HepG2 (cell line): Measurements from ENCODE around the gene PCYT2. TPM values are rescaled to one million over a fixed set of nuclear protein-coding genes. Genes with fewer than 3 reads are reported as not detected.
A peak's percentile ranks its signal among the peaks of the same experiment; 100 is the strongest.

ENCODE experiments used
- ARID2 ChIP-seq: sonication (generic); formaldehyde crosslinking; IDR thresholded peaks from 2 replicates; pipeline ENCODE4 v1.8.1; 2022; ENCODE audit warnings: mild to moderate bottlenecking, missing genetic modification reagents, borderline replicate concordance
- CERS6 ChIP-seq: sonication (generic); formaldehyde crosslinking; IDR thresholded peaks from 2 replicates; pipeline ENCODE4 v1.5.0; 2020; ENCODE audit warnings: missing genetic modification reagents
- EED ChIP-seq: sonication (generic); formaldehyde crosslinking; IDR thresholded peaks from 2 replicates; pipeline ENCODE4 v1.5.0; 2020; ENCODE audit warnings: mild to moderate bottlenecking, missing genetic modification reagents
- ELF4 ChIP-seq: sonication (generic); formaldehyde crosslinking; IDR thresholded peaks from 2 replicates; pipeline ENCODE4 v1.5.0; 2020; ENCODE audit warnings: missing genetic modification reagents, mild to moderate bottlenecking, moderate library complexity, borderline replicate concordance
- GATAD1 ChIP-seq: IDR thresholded peaks from 2 replicates; pipeline ENCODE4 v1.6.1; 2016; ENCODE audit warnings: missing genetic modification reagents, missing compliant biosample characterization
- HIVEP1 ChIP-seq: sonication (generic); formaldehyde crosslinking; IDR thresholded peaks from 2 replicates; pipeline ENCODE4 v1.4.0; 2020; ENCODE audit warnings: mild to moderate bottlenecking, missing genetic modification reagents
- JUNB ChIP-seq: sonication (generic); formaldehyde crosslinking; IDR thresholded peaks from 2 replicates; pipeline ENCODE4 v1.8.0; 2022; ENCODE audit warnings: missing genetic modification reagents, mild to moderate bottlenecking, borderline replicate concordance
- MYNN ChIP-seq: sonication (generic); formaldehyde crosslinking; IDR thresholded peaks from 2 replicates; pipeline ENCODE4 v1.4.0; 2020; ENCODE audit warnings: mild to moderate bottlenecking, low read depth, missing genetic modification reagents
- MZF1 ChIP-seq: sonication (generic); formaldehyde crosslinking; IDR thresholded peaks from 2 replicates; pipeline ENCODE4 v1.8.1; 2023; ENCODE audit warnings: mild to moderate bottlenecking, missing genetic modification reagents, borderline replicate concordance
- NCOA1 ChIP-seq: sonication (generic); formaldehyde crosslinking; IDR thresholded peaks from 2 replicates; pipeline ENCODE4 v1.9.0; 2021; ENCODE audit warnings: missing genetic modification reagents
- NFYB ChIP-seq: sonication (generic); formaldehyde crosslinking; IDR thresholded peaks from 2 replicates; pipeline ENCODE4 v1.4.0; 2020; ENCODE audit warnings: missing genetic modification reagents
- PRMT3 ChIP-seq: sonication (generic); formaldehyde crosslinking; IDR thresholded peaks from 2 replicates; pipeline ENCODE4 v1.8.1; 2022; ENCODE audit warnings: low read depth, mild to moderate bottlenecking, moderate library complexity, missing genetic modification reagents, borderline replicate concordance
- RAD21 ChIP-seq: fragments of 450-650 bp; formaldehyde crosslinking; IDR thresholded peaks from 2 replicates; pipeline ENCODE4 v1.5.0; 2020; ENCODE audit warnings: mild to moderate bottlenecking
- RXRA ChIP-seq: sonication (generic); formaldehyde crosslinking; IDR thresholded peaks from 2 replicates; pipeline ENCODE4 v1.5.1; 2020; ENCODE audit warnings: missing genetic modification reagents
- SOX6 ChIP-seq, 2 experiments: fragments of 450-650 bp in 1 of 2; sonication (generic) in 1 of 2; formaldehyde crosslinking in 1 of 2; IDR thresholded peaks; 2 replicates each; pipeline versions ENCODE4 v1.4.0 to v1.6.1; 2017 to 2020; ENCODE audit warnings: antibody characterized with exemption in 1 of 2, mild to moderate bottlenecking in 1 of 2, missing genetic modification reagents in 1 of 2
- TP53 ChIP-seq: sonication (generic); formaldehyde crosslinking; conservative IDR thresholded peaks from 2 replicates; pipeline ENCODE4 v1.4.0; 2020; ENCODE audit warnings: missing genetic modification reagents
- XBP1 ChIP-seq: sonication (generic); formaldehyde crosslinking; IDR thresholded peaks from 2 replicates; pipeline ENCODE4 v1.5.0; 2020; ENCODE audit warnings: missing genetic modification reagents
- ZEB1 ChIP-seq: IDR thresholded peaks from 2 replicates; pipeline ENCODE4 v1.6.1; 2012; ENCODE audit warnings: mild to moderate bottlenecking, low read depth, inconsistent platforms; ENCODE audit not compliant: insufficient replicate concordance
- ZNF180 ChIP-seq: sonication (generic); formaldehyde crosslinking; IDR thresholded peaks from 2 replicates; pipeline ENCODE4 v1.4.0; 2020; ENCODE audit warnings: low read depth, missing genetic modification reagents, borderline replicate concordance
- ZNF343 ChIP-seq: sonication (generic); formaldehyde crosslinking; IDR thresholded peaks from 2 replicates; pipeline ENCODE4 v1.4.0; 2020; ENCODE audit warnings: mild to moderate bottlenecking, missing genetic modification reagents
- ZNF432 ChIP-seq: sonication (generic); formaldehyde crosslinking; IDR thresholded peaks from 2 replicates; pipeline ENCODE4 v1.5.0; 2020; ENCODE audit warnings: missing genetic modification reagents, mild to moderate bottlenecking, borderline replicate concordance
- ZNF773 ChIP-seq: sonication (generic); formaldehyde crosslinking; IDR thresholded peaks from 2 replicates; pipeline ENCODE4 v1.4.0; 2020; ENCODE audit warnings: missing genetic modification reagents, borderline replicate concordance
- ZSCAN30 ChIP-seq: sonication (generic); formaldehyde crosslinking; IDR thresholded peaks from 2 replicates; pipeline ENCODE4 v1.5.0; 2020; ENCODE audit warnings: mild to moderate bottlenecking, missing genetic modification reagents
- polyA plus RNA-seq, 8 experiments: library from polyadenylated mRNA; depleted of rRNA in 3 of 8; stranded (reverse) in 7 of 8; unstranded in 1 of 8; fragments of >200 nt; fragmentation: Illumina TruSeq in 4 of 8; extraction: Trizol in 4 of 8; gene quantifications; 2 replicates each; pipeline versions ENCODE4 v1.2.1 to v1.2.3, GENCODE V29; 2011 to 2016; ENCODE audit warnings: low read depth in 4 of 8, missing spikeins in 1 of 8, mixed read lengths in 1 of 8; ENCODE audit not compliant: insufficient read depth in 1 of 8
- total RNA-seq, 5 experiments: library from RNA; depleted of rRNA; stranded (reverse); fragments of >200 nt; fragmentation: Illumina TruSeq; extraction: Trizol; gene quantifications; 2 replicates each; pipeline ENCODE4 v1.2.3, GENCODE V29; 2016; ENCODE audit warnings: low read depth in 1 of 5
- TF ChIP-seq, protein P1 (sequence below): sonication (generic); formaldehyde crosslinking; IDR thresholded peaks from 2 replicates; pipeline ENCODE4 v1.9.0; 2021; ENCODE audit warnings: missing genetic modification reagents, borderline replicate concordance

Gene PCYT2
- total and polyA plus RNA-seq, 2 of the 13 experiments (the other 11 are each of a cell fraction or from before 2014, with no cell fraction given), result 147 to 297 TPM

DNA sequence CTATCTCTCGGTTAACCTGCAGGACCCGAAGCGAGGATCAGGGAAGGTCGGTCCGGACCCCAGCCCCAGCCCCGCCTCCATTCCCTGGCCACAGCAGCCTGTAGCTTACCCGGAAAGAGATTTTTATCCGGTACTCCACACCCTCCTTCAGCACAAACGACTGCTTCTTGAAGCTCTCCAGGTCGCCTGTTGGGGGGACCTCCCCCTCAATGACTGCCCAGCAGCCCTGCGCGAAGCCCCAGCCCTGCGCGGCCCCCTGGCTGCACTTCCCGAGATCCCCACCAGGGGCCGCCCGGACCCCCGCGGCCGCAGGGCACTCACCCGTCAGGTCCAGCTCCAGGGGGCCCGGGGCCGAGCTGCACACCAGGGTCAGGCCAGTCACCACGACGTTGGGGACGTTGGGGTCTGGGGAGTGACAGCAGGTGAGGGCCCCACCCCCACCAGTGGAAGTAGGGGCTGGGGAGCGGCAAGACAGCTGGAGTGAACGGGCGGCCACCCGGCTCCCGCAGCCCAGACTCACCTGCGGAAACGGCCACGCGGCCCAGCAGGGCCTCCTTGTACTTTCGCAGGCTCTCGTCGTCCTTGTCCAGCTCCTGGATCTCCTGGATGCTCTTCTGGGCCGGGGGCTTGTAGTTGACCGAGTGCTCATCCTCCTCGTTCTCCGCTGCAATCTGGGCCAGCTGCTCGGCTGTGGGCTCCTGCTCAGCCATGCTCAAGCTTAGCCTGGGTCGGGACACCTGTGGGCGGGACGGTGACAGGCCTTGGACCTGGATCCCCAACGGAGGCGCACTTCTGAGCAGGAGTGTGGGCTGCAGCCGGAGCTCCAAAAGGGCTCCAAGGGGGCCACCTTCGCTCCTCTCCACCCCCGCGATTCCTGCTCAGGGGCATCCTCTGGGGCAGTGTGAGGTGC, 41.7 kb downstream of the PCYT2 start (continued):
- TF ChIP-seq EED (CRISPR knock-in tag), result 0 out of 2 replicates have a peak, but pooled peaks have one; percentile 11
- peak; percentile 4; the same call in 1 of the 2 replicates for TF ChIP-seq RXRA (CRISPR knock-in tag)
- TF ChIP-seq SOX6 (IDR thresholded peaks at IDR 0.05), result no peak
- TF ChIP-seq SOX6 (CRISPR knock-in tag; IDR thresholded peaks at IDR 0.05), result peak; percentile 55
- no peak for TF ChIP-seq TP53 (CRISPR knock-in tag)
- TF ChIP-seq JUNB (CRISPR knock-in tag), result 0 out of 2 replicates have a peak, but pooled peaks have one; percentile 5
- TF ChIP-seq GATAD1 (CRISPR knock-in tag), result no peak
- TF ChIP-seq NCOA1, result no peak
- TF ChIP-seq PRMT3, result peak; percentile 67; the same call in 1 of the 2 replicates
- TF ChIP-seq ZNF432 (CRISPR knock-in tag), result no peak
- TF ChIP-seq ZNF773 (CRISPR knock-in tag), result no peak
- TF ChIP-seq HIVEP1 (CRISPR knock-in tag), result peak; percentile 76; the same call in 1 of the 2 replicates
- TF ChIP-seq CERS6 (CRISPR knock-in tag), result no peak
- TF ChIP-seq MYNN (CRISPR knock-in tag), result no peak
- no peak for TF ChIP-seq XBP1 (CRISPR knock-in tag)
- peak; percentile 88; the same call in 1 of the 2 replicates for TF ChIP-seq ARID2 (CRISPR knock-in tag)
- TF ChIP-seq RAD21 (CRISPR knock-in tag), result peak; percentile 64; the same call in 1 of the 2 replicates
- TF ChIP-seq NFYB (CRISPR knock-in tag), result no peak
- no peak for TF ChIP-seq ZSCAN30
- TF ChIP-seq ZEB1, result peak; percentile 9
- TF ChIP-seq ZNF343 (CRISPR knock-in tag), result no peak
- TF ChIP-seq, protein P1, sequence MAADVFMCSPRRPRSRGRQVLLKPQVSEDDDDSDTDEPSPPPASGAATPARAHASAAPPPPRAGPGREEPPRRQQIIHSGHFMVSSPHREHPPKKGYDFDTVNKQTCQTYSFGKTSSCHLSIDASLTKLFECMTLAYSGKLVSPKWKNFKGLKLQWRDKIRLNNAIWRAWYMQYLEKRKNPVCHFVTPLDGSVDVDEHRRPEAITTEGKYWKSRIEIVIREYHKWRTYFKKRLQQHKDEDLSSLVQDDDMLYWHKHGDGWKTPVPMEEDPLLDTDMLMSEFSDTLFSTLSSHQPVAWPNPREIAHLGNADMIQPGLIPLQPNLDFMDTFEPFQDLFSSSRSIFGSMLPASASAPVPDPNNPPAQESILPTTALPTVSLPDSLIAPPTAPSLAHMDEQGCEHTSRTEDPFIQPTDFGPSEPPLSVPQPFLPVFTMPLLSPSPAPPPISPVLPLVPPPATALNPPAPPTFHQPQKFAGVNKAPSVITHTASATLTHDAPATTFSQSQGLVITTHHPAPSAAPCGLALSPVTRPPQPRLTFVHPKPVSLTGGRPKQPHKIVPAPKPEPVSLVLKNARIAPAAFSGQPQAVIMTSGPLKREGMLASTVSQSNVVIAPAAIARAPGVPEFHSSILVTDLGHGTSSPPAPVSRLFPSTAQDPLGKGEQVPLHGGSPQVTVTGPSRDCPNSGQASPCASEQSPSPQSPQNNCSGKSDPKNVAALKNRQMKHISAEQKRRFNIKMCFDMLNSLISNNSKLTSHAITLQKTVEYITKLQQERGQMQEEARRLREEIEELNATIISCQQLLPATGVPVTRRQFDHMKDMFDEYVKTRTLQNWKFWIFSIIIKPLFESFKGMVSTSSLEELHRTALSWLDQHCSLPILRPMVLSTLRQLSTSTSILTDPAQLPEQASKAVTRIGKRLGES (CRISPR knock-in tag), result no peak
- TF ChIP-seq ZNF180, result no peak
- no peak for TF ChIP-seq ELF4 (CRISPR knock-in tag)
- no peak for TF ChIP-seq MZF1
